Right ventricle myocardium superior (tissue), 1 donor: ENCODE results near the gene NAT9. TPM values are rescaled to one million over a fixed set of nuclear protein-coding genes. Genes with fewer than 3 reads are reported as not detected.

Source experiments
- ATAC-seq: fragments of 200-7000 bp; cut with Tn5 transposase; one replicate; pipeline ENCODE4 v1.9.1; 2020; ENCODE audit warnings: mild to moderate bottlenecking; ENCODE audit not compliant: poor library complexity
- DNase-seq: peaks from one replicate; pipeline ENCODE4 v3.0.0-alpha.2; 2020
- intact Hi-C: fragments of 100-400 bp; cut with DNase I; formaldehyde crosslinking; loops from one replicate; pipeline ENCODE4 v1.11.2; 2022
- total RNA-seq: library from RNA; stranded (reverse); fragmentation: NEBNext Ultra II Directional; extraction: Animal tissue kit (Norgen Biotek cat#: 25700); gene quantifications from one replicate; pipeline ENCODE4 v1.2.1, GENCODE V29; 2021
- donor health status: DM: no; HTN: yes; CAD: no; lungs with severe emphysema.

The NAT9 gene
- total RNA-seq, 1 donor from 2014 or later: 18.6 TPM

- intact Hi-C loops: no loop called here
- ATAC-seq (no peak), DNase-seq (no peak)
Observed at GRCh38 chr17:74807925-74808324, 31.8 kb upstream of the NAT9 start.

- DNase-seq: no peak
- intact Hi-C loops: no loop called here
- ATAC-seq: no peak
Observed at GRCh38 chr17:74807441-74807840, 31.3 kb upstream of the NAT9 start.

- ATAC-seq: no peak
- no peak for DNase-seq
- intact Hi-C loops: no loop called here
Observed at GRCh38 chr17:74806334-74806733, 30.2 kb upstream of the NAT9 start.

- DNase-seq (peak; percentile 52), ATAC-seq (peak; percentile 81)
- intact Hi-C loops: no loop called here
Observed at GRCh38 chr17:74805591-74805991, 29.4 kb upstream of the NAT9 start.

- no peak for ATAC-seq
- DNase-seq: no peak
- intact Hi-C loops: no loop called here
Observed at GRCh38 chr17:74804683-74805082, 28.5 kb upstream of the NAT9 start.

- intact Hi-C loops: no loop called here
- no peak for ATAC-seq
Observed at GRCh38 chr17:74803971-74804370, 27.8 kb upstream of the NAT9 start.

GRCh38 chr17:74803388-74803930 lies 27.3 kb upstream of the NAT9 start:
- ATAC-seq: no peak
- DNase-seq: no peak
- intact Hi-C loops: no loop called here

More at GRCh38 chr17:74803971-74804370, 27.8 kb upstream of the NAT9 start:
- DNase-seq: no peak

- DNase-seq (no peak), ATAC-seq (no peak)
- intact Hi-C loops: no loop called here
Observed at GRCh38 chr17:74801896-74802295, 25.8 kb upstream of the NAT9 start.

- ATAC-seq (no peak), DNase-seq (no peak)
- intact Hi-C loops: no loop called here
Observed at GRCh38 chr17:74800531-74800930, 24.4 kb upstream of the NAT9 start.

- intact Hi-C loops: no loop called here
- DNase-seq (no peak), ATAC-seq (no peak)
Observed at GRCh38 chr17:74799097-74799496, 23.0 kb upstream of the NAT9 start.

GRCh38 chr17:74798239-74798707 lies 22.1 kb upstream of the NAT9 start:
- DNase-seq (no peak), ATAC-seq (no peak)
- intact Hi-C loops: no loop called here

GRCh38 chr17:74797824-74798223 lies 21.7 kb upstream of the NAT9 start:
- ATAC-seq (no peak), DNase-seq (no peak)
- intact Hi-C loops: no loop called here

- DNase-seq: no peak
- intact Hi-C loops: no loop called here
- ATAC-seq: no peak
Observed at GRCh38 chr17:74796866-74797265, 20.7 kb upstream of the NAT9 start.

GRCh38 chr17:74796211-74796610 lies 20.1 kb upstream of the NAT9 start:
- DNase-seq (no peak), ATAC-seq (peak; percentile 64)
- intact Hi-C loops: no loop called here

GRCh38 chr17:74795327-74796020 lies 19.3 kb upstream of the NAT9 start:
- no peak for ATAC-seq
- no peak for DNase-seq
- intact Hi-C loops: no loop called here

- intact Hi-C loops: no loop called here
- DNase-seq (no peak), ATAC-seq (no peak)
Observed at GRCh38 chr17:74792586-74793105, 16.5 kb upstream of the NAT9 start.

- DNase-seq (no peak), ATAC-seq (no peak)
- intact Hi-C loops: loop anchor here (1.0 kb wide), 1 partner anchor 73 kb away; no protein-coding TSS in a partner anchor
Observed at GRCh38 chr17:74790161-74791058, 14.3 kb upstream of the NAT9 start.

- intact Hi-C loops: no loop called here
- peak; percentile 59 for DNase-seq
- ATAC-seq: peak; percentile 55
Observed at GRCh38 chr17:74786431-74787055, 10.4 kb upstream of the NAT9 start.

- intact Hi-C loops: no loop called here
- DNase-seq (no peak), ATAC-seq (no peak)
Observed at GRCh38 chr17:74785981-74786360, 9.8 kb upstream of the NAT9 start.
